Neuronal stem cell (in vitro differentiated cells): ENCODE results near the gene NEB.

Experiments
- DNase-seq: peaks from one replicate; pipeline ENCODE4 v3.0.0-alpha.2; 2013; ENCODE audit warnings: low spot score
- H2AFZ ChIP-seq: one replicate; pipeline ENCODE4 v1.6.1; 2013; ENCODE audit warnings: mild to moderate bottlenecking, low read length, inconsistent platforms
- H2AK5ac ChIP-seq: 2 replicates; pipeline ENCODE4 v1.6.1; 2013; ENCODE audit warnings: low read depth, mild to moderate bottlenecking, inconsistent platforms, low read length, moderate library complexity, mixed read lengths
- H2BK120ac ChIP-seq: 2 replicates; pipeline ENCODE4 v1.6.1; 2013; ENCODE audit warnings: low read depth, mild to moderate bottlenecking, inconsistent platforms, low read length, moderate library complexity, mixed read lengths
- H2BK12ac ChIP-seq: one replicate; pipeline ENCODE4 v1.6.1; 2013; ENCODE audit warnings: low read length, inconsistent platforms
- H2BK15ac ChIP-seq: 2 replicates; pipeline ENCODE4 v1.6.1; 2013; ENCODE audit warnings: mild to moderate bottlenecking, low read length, inconsistent platforms, mixed read lengths
- H2BK5ac ChIP-seq: one replicate; pipeline ENCODE4 v1.6.1; 2013; ENCODE audit warnings: inconsistent platforms, mild to moderate bottlenecking, low read length, moderate library complexity
- H3K14ac ChIP-seq: one replicate; pipeline ENCODE4 v1.6.1; 2013; ENCODE audit warnings: low read length, inconsistent platforms
- H3K18ac ChIP-seq: 2 replicates; pipeline ENCODE4 v1.6.1; 2013; ENCODE audit warnings: low read length, inconsistent platforms
- H3K23ac ChIP-seq: 2 replicates; pipeline ENCODE4 v1.6.1; 2013; ENCODE audit warnings: low read depth, mild to moderate bottlenecking, mixed read lengths, low read length, inconsistent platforms; ENCODE audit not compliant: poor library complexity
- H3K27ac ChIP-seq: replicated peaks from 3 replicates; pipeline ENCODE4 v1.5.1; 2013; ENCODE audit warnings: low read length, inconsistent platforms
- H3K27me3 ChIP-seq, 3 experiments: 2 replicates each; pipeline ENCODE4 v1.6.1; 2013; ENCODE audit warnings: low read length in 3 of 3, mild to moderate bottlenecking in 2 of 3, inconsistent platforms in 1 of 3, low read depth in 1 of 3, mixed read lengths in 1 of 3, moderate library complexity in 1 of 3; ENCODE audit not compliant: control insufficient read depth in 3 of 3, insufficient read depth in 3 of 3
- H3K36me3 ChIP-seq, 2 donors: replicated peaks in 1 of 2; 2 replicates each; pipeline ENCODE4 v1.6.1; 2013; ENCODE audit warnings: low read length in 2 of 2; ENCODE audit not compliant: control insufficient read depth in 2 of 2, insufficient read depth in 2 of 2
- H3K4ac ChIP-seq: 2 replicates; pipeline ENCODE4 v1.6.1; 2013; ENCODE audit warnings: inconsistent platforms, mild to moderate bottlenecking, low read length, moderate library complexity
- H3K4me1 ChIP-seq, 2 donors: 1 replicate in 1 of 2; 2 replicates in 1 of 2; pipeline ENCODE4 v1.6.1; 2013; ENCODE audit warnings: low read length in 2 of 2, low read depth in 1 of 2; ENCODE audit not compliant: control insufficient read depth in 2 of 2, insufficient read depth in 1 of 2
- H3K4me2 ChIP-seq: one replicate; pipeline ENCODE4 v1.6.1; 2013; ENCODE audit warnings: mild to moderate bottlenecking, low read length, inconsistent platforms; ENCODE audit not compliant: insufficient read depth, poor library complexity, severe bottlenecking
- H3K4me3 ChIP-seq, 2 donors: 2 replicates each; pipeline ENCODE4 v1.5.1; 2013; ENCODE audit warnings: low read length in 2 of 2, mild to moderate bottlenecking in 2 of 2, inconsistent platforms in 1 of 2, moderate library complexity in 1 of 2
- H3K79me1 ChIP-seq: one replicate; pipeline ENCODE4 v1.6.1; 2013; ENCODE audit warnings: low read depth, mild to moderate bottlenecking, inconsistent platforms, low read length, moderate library complexity
- H3K9ac ChIP-seq: one replicate; pipeline ENCODE4 v1.6.1; 2013; ENCODE audit warnings: mild to moderate bottlenecking, low read depth, low read length, inconsistent platforms; ENCODE audit not compliant: poor library complexity
- H3K9me3 ChIP-seq, 2 donors: replicated peaks in 1 of 2; 2 replicates each; pipeline versions ENCODE3 to v1.6.1; 2013; ENCODE audit warnings: low read length in 2 of 2, mild to moderate bottlenecking in 2 of 2, inconsistent platforms in 1 of 2, low read depth in 1 of 2, mixed read lengths in 1 of 2, moderate library complexity in 1 of 2; ENCODE audit not compliant: control insufficient read depth in 2 of 2, insufficient read depth in 1 of 2
- H4K8ac ChIP-seq: one replicate; pipeline ENCODE4 v1.6.1; 2013; ENCODE audit warnings: low read depth, mild to moderate bottlenecking, inconsistent platforms, low read length, moderate library complexity
- H4K91ac ChIP-seq: one replicate; pipeline ENCODE4 v1.6.1; 2013; ENCODE audit warnings: low read length, low read depth, mild to moderate bottlenecking, inconsistent platforms; ENCODE audit not compliant: poor library complexity
- WGBS, 2 donors: extraction: QIAGEN DNeasy Blood & Tissue Kit; methylation state at CpG; one replicate each; pipeline ENCODE4 v1.1.7; 2013; ENCODE audit warnings: missing lambda C conversion rate in 2 of 2, mixed read lengths in 1 of 2; ENCODE audit not compliant: insufficient read length in 2 of 2, insufficient replicate concordance in 1 of 2; ENCODE audit errors: extremely low coverage in 2 of 2; 5-methylcytosine and 5-hydroxymethylcytosine counted together

The NEB gene

DNA sequence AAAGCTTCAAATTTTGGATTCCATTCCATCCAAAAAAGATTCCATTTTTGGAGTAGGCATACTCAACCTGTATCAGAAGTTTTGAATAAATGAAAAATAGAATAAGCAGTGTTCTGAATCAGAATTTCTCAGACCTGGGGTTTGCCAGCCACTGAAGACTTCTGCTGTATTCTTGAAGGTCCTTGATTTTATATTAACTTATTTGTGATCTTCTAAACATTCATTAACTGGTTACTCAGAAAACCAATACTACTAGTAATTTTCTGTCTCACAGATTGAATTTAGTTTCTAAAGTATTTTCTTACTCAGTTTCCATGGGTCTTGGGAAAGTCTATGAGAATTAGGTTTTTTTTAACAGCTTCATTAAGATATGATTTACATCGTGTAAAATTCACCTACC, 263.7 kb downstream of the NEB start:
- H3K4me3 ChIP-seq, result no peak overlapping the region
- H2BK12ac ChIP-seq, result no peak overlapping the region
- H3K23ac ChIP-seq, result no peak overlapping the region
- WGBS, 2 donors, result no CpG with 5 or more reads among the region's 1 CpG
- DNase-seq, result no peak
- no peak overlapping the region for H4K8ac ChIP-seq
- no peak overlapping the region for H2AFZ ChIP-seq
- H2BK5ac ChIP-seq, result no peak overlapping the region
- no peak overlapping the region for H3K4ac ChIP-seq
- H2BK15ac ChIP-seq, result no peak overlapping the region
- no peaks in the 10 kb centered on the region for H3K4me1 ChIP-seq
- H3K18ac ChIP-seq, result no peak overlapping the region
- H3K9ac ChIP-seq, result no peak overlapping the region
- no peak overlapping the region for H4K91ac ChIP-seq
- H3K4me2 ChIP-seq, result no peak overlapping the region
- H3K27ac ChIP-seq, result no peak overlapping the region
- no peaks in the 10 kb centered on the region for H3K79me1 ChIP-seq
- H3K9me3 ChIP-seq, result peaks cover 0 to 12% of the 10 kb centered on the region in 2 donors
- H3K14ac ChIP-seq, result no peak overlapping the region
- H2BK120ac ChIP-seq, result no peak overlapping the region
- peaks cover 16 to 90% of the 10 kb centered on the region in 2 donors for H3K36me3 ChIP-seq
- H2AK5ac ChIP-seq, result no peak overlapping the region
- no peaks in the 10 kb centered on the region for H3K27me3 ChIP-seq

DNA sequence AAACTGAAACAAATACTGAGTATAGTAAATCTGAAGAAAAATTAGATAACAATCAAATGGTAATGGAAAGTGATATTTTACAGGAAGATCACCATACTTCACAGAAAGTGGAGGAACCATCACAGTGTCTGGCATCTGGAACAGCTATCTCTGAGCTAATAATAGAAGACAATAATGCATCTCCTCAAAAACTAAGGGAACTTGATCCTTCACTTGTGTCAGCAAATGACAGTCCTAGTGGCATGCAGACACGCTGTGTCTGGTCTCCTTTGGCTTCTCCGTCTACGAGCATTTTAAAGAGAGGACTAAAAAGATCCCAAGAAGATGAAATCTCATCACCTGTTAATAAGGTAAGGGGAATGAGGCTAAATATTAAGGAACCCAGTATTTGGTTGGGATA, 268.5 kb downstream of the NEB start:
- Histone ChIP-seq H2AFZ (no peak overlapping the region), H3K4ac (no peak overlapping the region), H4K8ac (no peak overlapping the region), H4K91ac (no peak overlapping the region), H3K14ac (no peak overlapping the region), H3K4me2 (no peak overlapping the region), H2BK5ac (no peak overlapping the region), H3K18ac (no peak overlapping the region), H3K79me1 (no peaks in the 10 kb centered on the region), H3K4me3 (no peak overlapping the region), H2AK5ac (no peak overlapping the region), H3K9ac (no peak overlapping the region), H3K27me3 (no peaks in the 10 kb centered on the region), H2BK12ac (no peak overlapping the region), H3K23ac (no peak overlapping the region), H2BK120ac (no peak overlapping the region), H3K4me1 (no peaks in the 10 kb centered on the region), H3K27ac (no peak overlapping the region), H3K36me3 (peaks cover 29 to 99% of the 10 kb centered on the region in 2 donors), H2BK15ac (no peak overlapping the region), H3K9me3 (peaks cover 0 to 6% of the 10 kb centered on the region in 2 donors)
- DNase-seq, result no peak
- WGBS, 2 donors, result no CpG with 5 or more reads among the region's 3 CpGs

DNA sequence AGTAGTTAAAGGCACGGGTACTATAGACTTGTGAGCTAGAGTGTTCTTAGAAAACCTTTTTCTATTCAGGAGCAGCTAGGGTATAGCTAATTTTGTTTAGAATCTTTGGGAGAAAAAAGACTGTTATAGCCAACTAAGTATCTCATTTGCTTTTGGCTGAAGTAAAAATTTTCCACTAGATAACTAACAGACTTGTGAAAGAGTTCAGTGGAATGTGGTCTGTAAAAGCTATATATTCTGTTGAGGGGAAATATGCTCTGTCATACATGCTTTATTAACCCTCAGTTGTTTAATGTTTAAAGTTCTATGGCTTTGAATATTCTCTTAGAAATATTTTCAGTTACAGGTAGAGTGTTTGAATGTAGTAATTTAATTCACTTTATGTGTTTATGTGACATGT, 274.9 kb downstream of the NEB start:
- Histone ChIP-seq H4K8ac (no peak overlapping the region), H3K14ac (no peak overlapping the region), H2BK12ac (no peak overlapping the region), H3K9me3 (no peaks in the 10 kb centered on the region), H2BK15ac (no peak overlapping the region), H3K23ac (no peak overlapping the region), H3K4me1 (no peaks in the 10 kb centered on the region), H2BK5ac (no peak overlapping the region), H3K27me3 (no peaks in the 10 kb centered on the region), H3K27ac (no peak overlapping the region), H3K9ac (no peak overlapping the region), H3K79me1 (no peaks in the 10 kb centered on the region), H3K18ac (no peak overlapping the region), H2BK120ac (no peak overlapping the region), H3K36me3 (peaks cover 19 to 99% of the 10 kb centered on the region in 2 donors), H3K4ac (no peak overlapping the region), H2AFZ (no peak overlapping the region), H4K91ac (no peak overlapping the region), H3K4me2 (no peak overlapping the region), H2AK5ac (no peak overlapping the region), H3K4me3 (no peak overlapping the region)
- no CpG with 5 or more reads among the region's 1 CpG for WGBS, 2 donors
- no peak for DNase-seq

DNA sequence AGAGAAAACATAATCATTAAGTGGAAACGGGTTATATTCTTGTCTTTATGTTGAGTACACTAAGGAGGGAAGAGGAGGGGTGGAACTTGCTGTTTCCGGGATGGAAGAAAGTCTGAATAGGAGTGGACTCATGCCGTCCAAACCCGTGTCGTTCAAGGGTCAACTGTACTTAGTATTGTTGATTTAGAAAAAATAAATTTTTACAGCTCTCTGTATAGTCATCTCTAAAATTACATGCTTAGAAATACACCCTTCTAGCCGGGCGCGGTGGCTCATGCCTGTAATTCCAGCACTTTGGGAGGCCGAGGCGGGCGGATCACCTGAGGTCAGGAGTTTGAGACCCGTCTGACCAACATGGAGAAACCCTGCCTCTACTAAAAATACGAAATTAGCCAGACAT, 295.1 kb downstream of the NEB start:
- no peak overlapping the region for H2AK5ac ChIP-seq
- no peak overlapping the region for H2BK120ac ChIP-seq
- no peaks in the 10 kb centered on the region for H3K9me3 ChIP-seq
- H3K4me1 ChIP-seq, result no peaks in the 10 kb centered on the region
- H4K91ac ChIP-seq, result no peak overlapping the region
- no peaks in the 10 kb centered on the region for H3K79me1 ChIP-seq
- H3K4me2 ChIP-seq, result no peak overlapping the region
- no peak overlapping the region for H3K9ac ChIP-seq
- H4K8ac ChIP-seq, result no peak overlapping the region
- H3K18ac ChIP-seq, result no peak overlapping the region
- H3K4me3 ChIP-seq, result no peak overlapping the region
- DNase-seq, result no peak
- no peak overlapping the region for H2AFZ ChIP-seq
- H2BK15ac ChIP-seq, result no peak overlapping the region
- WGBS, 2 donors, result no CpG with 5 or more reads among the region's 13 CpGs
- H3K4ac ChIP-seq, result no peak overlapping the region
- no peak overlapping the region for H2BK5ac ChIP-seq
- H2BK12ac ChIP-seq, result no peak overlapping the region
- H3K27me3 ChIP-seq, result no peaks in the 10 kb centered on the region
- H3K14ac ChIP-seq, result no peak overlapping the region
- peaks cover 14 to 96% of the 10 kb centered on the region in 2 donors for H3K36me3 ChIP-seq
- H3K23ac ChIP-seq, result no peak overlapping the region
- H3K27ac ChIP-seq, result no peak overlapping the region
